ENCODE results near the gene BAIAP2.
A peak's percentile ranks its signal among the peaks of the same experiment; 100 is the strongest.

Gene BAIAP2

DNA sequence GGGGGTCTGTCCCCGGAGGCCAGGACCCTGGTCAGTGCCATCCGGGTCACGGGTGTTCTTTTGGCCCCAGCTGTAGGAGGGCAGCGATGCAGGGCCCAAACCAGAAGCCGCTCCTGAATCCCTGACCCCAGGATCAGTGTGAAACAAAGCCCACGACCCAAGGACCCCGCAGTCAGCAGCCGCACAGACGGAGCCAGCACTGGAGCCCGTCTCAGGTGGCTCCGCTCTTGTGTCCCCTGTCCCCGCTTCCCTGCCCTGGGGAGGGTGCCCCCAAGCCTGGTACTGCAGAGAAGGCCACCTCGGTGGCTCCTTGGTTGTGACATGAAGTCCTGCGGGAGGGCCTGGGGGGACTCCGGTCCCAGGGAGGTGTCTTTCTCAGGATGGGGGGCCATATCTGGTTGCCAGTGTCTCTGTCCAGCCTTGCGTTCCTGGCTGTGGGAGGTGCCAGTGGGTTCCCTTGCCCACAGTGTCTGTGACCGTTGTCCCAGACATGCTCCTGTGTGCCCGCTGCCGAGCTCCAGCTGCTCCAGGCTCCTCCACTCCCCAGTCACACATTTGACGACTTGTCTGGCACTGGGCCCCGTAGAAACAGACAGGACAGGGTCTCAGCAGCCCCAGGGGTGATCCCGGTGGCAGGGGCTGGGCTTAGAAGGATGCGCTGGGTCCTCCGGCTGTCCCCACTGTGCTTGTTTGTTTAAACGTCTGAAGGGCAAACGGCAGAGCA is 33.6 kb downstream of the BAIAP2 start:
- Histone ChIP-seq H3K9me3 (ENCODE audit: severe bottlenecking) (no peaks in the 10 kb centered on the region), H3K27me3 (ENCODE audit: insufficient read depth, low read depth, severe bottlenecking) (no peaks in the 10 kb centered on the region), H3K36me3 (peaks cover 76% of the 10 kb centered on the region), H3K27ac (peak overlapping the region; percentile 91), H3K4me3 (ENCODE audit: low read depth, low read length) (no peak overlapping the region)
- TF ChIP-seq, protein P1, sequence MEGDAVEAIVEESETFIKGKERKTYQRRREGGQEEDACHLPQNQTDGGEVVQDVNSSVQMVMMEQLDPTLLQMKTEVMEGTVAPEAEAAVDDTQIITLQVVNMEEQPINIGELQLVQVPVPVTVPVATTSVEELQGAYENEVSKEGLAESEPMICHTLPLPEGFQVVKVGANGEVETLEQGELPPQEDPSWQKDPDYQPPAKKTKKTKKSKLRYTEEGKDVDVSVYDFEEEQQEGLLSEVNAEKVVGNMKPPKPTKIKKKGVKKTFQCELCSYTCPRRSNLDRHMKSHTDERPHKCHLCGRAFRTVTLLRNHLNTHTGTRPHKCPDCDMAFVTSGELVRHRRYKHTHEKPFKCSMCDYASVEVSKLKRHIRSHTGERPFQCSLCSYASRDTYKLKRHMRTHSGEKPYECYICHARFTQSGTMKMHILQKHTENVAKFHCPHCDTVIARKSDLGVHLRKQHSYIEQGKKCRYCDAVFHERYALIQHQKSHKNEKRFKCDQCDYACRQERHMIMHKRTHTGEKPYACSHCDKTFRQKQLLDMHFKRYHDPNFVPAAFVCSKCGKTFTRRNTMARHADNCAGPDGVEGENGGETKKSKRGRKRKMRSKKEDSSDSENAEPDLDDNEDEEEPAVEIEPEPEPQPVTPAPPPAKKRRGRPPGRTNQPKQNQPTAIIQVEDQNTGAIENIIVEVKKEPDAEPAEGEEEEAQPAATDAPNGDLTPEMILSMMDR (IDR thresholded peaks at IDR 0.05; ENCODE audit: low read depth, low read length), result no peak
- no peak for DNase-seq

DNA sequence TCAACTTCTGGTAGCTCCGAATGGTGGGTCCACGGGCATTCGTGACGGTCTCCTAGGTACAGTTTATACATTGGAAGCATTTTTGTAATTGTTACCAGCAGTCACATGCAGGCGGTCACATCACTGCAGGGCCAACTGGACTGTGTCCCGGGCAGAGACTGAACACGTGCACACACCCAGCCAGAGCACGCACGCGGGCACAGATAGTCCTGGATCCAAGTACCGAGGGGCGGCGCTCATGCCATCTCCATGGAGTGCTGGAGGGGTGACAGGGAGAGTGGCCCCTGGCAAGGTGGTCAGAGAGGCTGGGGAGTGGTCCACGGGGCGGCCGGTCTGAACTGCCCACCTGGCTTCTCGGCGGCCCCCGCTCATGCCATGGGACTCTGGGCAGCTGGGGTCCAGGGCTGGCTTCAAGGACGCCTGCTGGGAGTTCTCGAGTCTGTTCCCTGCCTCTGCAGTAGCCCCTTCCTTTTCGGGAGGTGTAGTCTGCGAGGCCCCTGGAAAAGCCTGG is 34.2 kb downstream of the BAIAP2 start:
- Histone ChIP-seq H3K27ac (no peak overlapping the region; the same call in 1 of the 2 replicates), H3K36me3 (peaks cover 72% of the 10 kb centered on the region), H3K9me3 (ENCODE audit: severe bottlenecking) (no peaks in the 10 kb centered on the region), H3K4me3 (ENCODE audit: low read depth, low read length) (no peak overlapping the region), H3K27me3 (ENCODE audit: insufficient read depth, low read depth, severe bottlenecking) (no peaks in the 10 kb centered on the region)
- TF ChIP-seq, protein P1 (IDR thresholded peaks at IDR 0.05; ENCODE audit: low read depth, low read length), result no peak
- DNase-seq, result no peak

DNA sequence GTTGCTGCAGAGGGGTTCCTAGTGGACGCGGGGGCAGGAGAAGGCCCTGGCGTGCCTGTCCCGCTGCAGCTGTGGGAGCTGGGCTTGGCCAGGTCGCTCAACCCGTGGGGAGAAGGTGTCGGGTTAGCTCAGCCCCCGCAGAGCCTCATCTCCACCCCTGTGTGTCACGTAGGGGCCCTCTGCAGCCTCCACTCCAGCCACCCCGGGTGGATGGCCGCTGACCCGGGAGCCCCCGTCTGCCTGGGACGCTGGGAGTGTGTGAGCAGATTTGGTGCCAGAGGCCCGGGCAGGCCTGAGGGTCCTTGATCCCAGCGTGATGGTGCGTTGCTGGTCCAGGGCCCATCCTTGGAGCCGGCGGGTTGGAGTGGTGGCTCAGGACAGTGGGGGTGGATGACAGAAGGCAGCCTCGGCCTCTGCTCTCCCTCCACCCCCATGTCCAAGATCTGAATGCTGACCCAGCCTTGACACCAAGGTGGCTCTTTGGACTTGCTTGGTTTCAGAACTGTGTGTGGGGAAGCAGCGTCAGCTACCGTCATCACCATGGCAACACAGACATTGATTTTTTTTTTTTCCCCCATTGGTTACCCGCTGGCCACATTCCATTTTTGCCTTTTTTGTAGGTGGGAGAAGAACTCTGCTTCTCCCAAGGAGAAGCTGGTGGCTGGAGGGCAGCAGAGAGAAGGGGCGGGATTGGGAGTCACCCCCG is 35.7 kb downstream of the BAIAP2 start:
- H3K27ac ChIP-seq, result peak overlapping the region; percentile 7; the same call in 1 of the 2 replicates
- TF ChIP-seq, protein P1 (IDR thresholded peaks at IDR 0.05; ENCODE audit: low read depth, low read length), result no peak
- H3K27me3 ChIP-seq (ENCODE audit: insufficient read depth, low read depth, severe bottlenecking), result no peaks in the 10 kb centered on the region
- H3K36me3 ChIP-seq, result peaks cover 58% of the 10 kb centered on the region
- no peaks in the 10 kb centered on the region for H3K9me3 ChIP-seq (ENCODE audit: severe bottlenecking)
- no peak for DNase-seq
- H3K4me3 ChIP-seq (ENCODE audit: low read depth, low read length), result no peak overlapping the region

DNA sequence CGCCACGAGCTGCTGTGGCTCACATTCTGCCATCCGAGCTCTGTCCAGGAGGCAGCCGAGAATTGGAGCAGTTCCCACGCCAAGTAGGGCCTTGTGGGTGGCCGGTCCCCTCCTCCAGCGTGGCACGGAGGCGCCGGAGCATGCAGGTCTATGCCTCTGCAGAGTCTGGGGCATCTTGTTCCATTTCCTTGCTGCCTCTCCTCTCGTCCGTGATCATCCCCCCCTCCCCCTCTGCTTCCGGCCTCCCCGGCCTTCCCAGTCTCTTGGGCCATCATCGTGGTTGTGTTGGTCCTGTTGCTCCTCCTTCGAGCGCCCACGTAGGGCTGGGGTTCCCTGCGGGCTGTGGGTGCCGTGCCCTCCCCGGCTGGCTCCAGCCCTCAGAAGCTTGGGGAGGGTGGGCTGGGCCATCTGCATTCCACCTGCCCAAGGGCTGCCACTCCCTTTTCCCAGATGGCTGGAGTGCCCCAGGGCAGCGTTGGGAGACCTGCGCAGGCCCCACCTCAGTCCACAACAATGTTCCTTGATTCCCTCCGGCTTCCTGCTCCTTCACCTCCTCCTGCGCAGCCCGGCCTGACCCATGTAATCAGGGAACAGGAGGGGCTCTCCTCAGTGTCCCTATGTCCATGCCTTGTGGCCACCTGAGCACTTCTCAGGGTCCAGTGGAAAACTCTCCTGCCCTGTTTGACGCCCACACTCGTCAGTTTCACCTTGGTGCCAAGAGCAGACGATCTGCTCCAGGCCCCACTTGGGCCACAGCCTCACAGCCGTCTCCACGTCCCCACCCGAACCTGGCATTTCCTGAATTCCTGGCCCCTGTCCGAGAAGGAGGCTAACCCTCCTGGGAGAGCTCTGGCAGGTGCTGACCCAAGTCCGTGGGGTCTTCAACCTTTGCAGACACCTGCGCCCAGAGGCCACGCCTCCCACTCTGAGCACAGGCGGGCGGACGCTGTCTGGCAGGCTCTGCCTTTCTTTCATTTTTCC is 37.1 kb downstream of the BAIAP2 start:
- no peak overlapping the region for H3K4me3 ChIP-seq (ENCODE audit: low read depth, low read length)
- peaks cover 51% of the 10 kb centered on the region for H3K36me3 ChIP-seq
- TF ChIP-seq, protein P1 (IDR thresholded peaks at IDR 0.05; ENCODE audit: low read depth, low read length), result no peak
- H3K27ac ChIP-seq, result peak overlapping the region; percentile 33
- DNase-seq, result no peak
- H3K9me3 ChIP-seq (ENCODE audit: severe bottlenecking), result no peaks in the 10 kb centered on the region
- no peaks in the 10 kb centered on the region for H3K27me3 ChIP-seq (ENCODE audit: insufficient read depth, low read depth, severe bottlenecking)

DNA sequence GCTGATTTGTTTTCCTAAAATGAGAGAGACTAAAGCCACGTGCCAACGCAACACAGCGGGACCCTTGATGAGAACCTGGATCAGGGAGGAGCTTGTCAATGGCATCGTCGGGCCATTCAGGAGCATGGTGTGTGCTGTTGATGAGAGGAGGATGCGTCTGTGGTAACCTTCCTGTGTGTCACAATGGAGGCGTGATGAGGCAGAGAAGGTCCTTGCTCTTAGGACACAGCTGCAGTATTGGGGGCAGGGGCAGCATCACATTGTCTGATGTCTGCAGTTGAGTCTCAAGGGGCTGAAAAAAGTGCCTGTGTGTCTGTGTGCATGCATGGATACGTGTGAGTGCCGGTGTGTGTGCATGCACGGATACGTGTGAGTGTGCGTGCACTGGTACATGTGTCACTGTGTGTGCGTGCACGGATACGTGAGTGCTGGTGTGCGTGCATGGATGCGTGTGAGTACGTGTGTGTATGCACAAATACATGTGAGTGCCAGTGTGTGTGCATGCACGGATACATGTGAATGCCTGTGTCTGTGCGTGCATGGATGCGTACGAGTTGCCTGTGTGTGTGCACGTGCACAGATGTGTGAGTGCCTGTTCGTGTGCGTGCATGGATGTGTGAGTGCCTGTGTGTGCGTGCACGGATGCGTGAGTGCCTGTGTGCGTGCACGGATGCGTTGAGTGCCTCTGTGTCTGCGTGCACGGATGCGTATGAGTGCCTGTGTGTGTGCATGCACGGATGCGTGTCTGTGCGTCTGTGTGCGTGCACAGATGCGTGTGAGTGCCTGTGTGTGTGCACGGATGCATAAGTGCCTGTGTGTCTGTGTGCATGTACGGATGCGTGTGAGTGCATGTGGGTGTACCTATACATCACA is 39.3 kb downstream of the BAIAP2 start:
- H3K9me3 ChIP-seq (ENCODE audit: severe bottlenecking), result no peaks in the 10 kb centered on the region
- no peak overlapping the region for H3K4me3 ChIP-seq (ENCODE audit: low read depth, low read length)
- TF ChIP-seq, protein P1 (IDR thresholded peaks at IDR 0.05; ENCODE audit: low read depth, low read length), result no peak
- peak overlapping the region; percentile 98 for H3K27ac ChIP-seq
- no peak for DNase-seq
- peaks cover 48% of the 10 kb centered on the region for H3K36me3 ChIP-seq
- no peaks in the 10 kb centered on the region for H3K27me3 ChIP-seq (ENCODE audit: insufficient read depth, low read depth, severe bottlenecking)

Data from WERI-Rb-1 (cell line).